HFFc6 (cell line): ENCODE data around the gene PADI4. TPM values are rescaled to one million over a fixed set of nuclear protein-coding genes. Genes with fewer than 3 reads are reported as not detected.

Source experiments
- DNase-seq: peaks from one replicate; pipeline ENCODE4 v3.0.0-alpha.2; 2018
- H3K27ac Mint-ChIP-seq: 2 replicates; pipeline ENCODE4 v1.8.0; 2020; ENCODE audit warnings: mild to moderate bottlenecking, mixed read lengths
- H3K27me3 Mint-ChIP-seq: 2 replicates; pipeline ENCODE4 v1.8.0; 2021; ENCODE audit warnings: mild to moderate bottlenecking, moderate library complexity, mixed read lengths; ENCODE audit not compliant: insufficient read depth
- H3K36me3 Mint-ChIP-seq: 2 replicates; pipeline ENCODE4 v1.8.0; 2021; ENCODE audit warnings: low read depth, mixed read lengths
- H3K4me1 Mint-ChIP-seq: 2 replicates; pipeline ENCODE4 v1.8.0; 2020; ENCODE audit warnings: low read depth, mixed read lengths
- H3K4me3 Mint-ChIP-seq: 2 replicates; pipeline ENCODE4 v1.8.0; 2020; ENCODE audit warnings: mild to moderate bottlenecking, moderate library complexity, mixed read lengths
- H3K9me3 Mint-ChIP-seq: 2 replicates; pipeline ENCODE4 v1.8.0; 2020; ENCODE audit warnings: mild to moderate bottlenecking, mixed read lengths
- total RNA-seq, 6 experiments: library from RNA; stranded (reverse); fragmentation: NEBNext Ultra II Directional; extraction: Animal tissue kit (Norgen Biotek cat#: 25700); gene quantifications; 2 replicates in 1 of 6; 3 replicates in 5 of 6; pipeline ENCODE4 v1.2.3, GENCODE V29; 2021
- TF ChIP-seq, protein P1 (sequence below): fragments of 200-600 bp; sonication (generic); IDR thresholded peaks from 2 replicates; pipeline ENCODE4 v1.5.0; 2021; ENCODE audit warnings: antibody characterized with exemption, mild to moderate bottlenecking

Gene PADI4
- total RNA-seq, 6 experiments from 2014 or later, result not detected

GRCh38 chr1:17306921-17307320 lies 1.1 kb upstream of the PADI4 start:
- H3K27me3 Mint-ChIP-seq, result peaks cover 39% of the 10 kb centered on the region
- peaks cover 4% of the 10 kb centered on the region; the same call in 1 of the 2 replicates for H3K4me1 Mint-ChIP-seq
- peaks cover 5% of the 10 kb centered on the region for H3K9me3 Mint-ChIP-seq
- no peak overlapping the region for H3K4me3 Mint-ChIP-seq
- no peak overlapping the region for H3K27ac Mint-ChIP-seq
- TF ChIP-seq, protein P1, sequence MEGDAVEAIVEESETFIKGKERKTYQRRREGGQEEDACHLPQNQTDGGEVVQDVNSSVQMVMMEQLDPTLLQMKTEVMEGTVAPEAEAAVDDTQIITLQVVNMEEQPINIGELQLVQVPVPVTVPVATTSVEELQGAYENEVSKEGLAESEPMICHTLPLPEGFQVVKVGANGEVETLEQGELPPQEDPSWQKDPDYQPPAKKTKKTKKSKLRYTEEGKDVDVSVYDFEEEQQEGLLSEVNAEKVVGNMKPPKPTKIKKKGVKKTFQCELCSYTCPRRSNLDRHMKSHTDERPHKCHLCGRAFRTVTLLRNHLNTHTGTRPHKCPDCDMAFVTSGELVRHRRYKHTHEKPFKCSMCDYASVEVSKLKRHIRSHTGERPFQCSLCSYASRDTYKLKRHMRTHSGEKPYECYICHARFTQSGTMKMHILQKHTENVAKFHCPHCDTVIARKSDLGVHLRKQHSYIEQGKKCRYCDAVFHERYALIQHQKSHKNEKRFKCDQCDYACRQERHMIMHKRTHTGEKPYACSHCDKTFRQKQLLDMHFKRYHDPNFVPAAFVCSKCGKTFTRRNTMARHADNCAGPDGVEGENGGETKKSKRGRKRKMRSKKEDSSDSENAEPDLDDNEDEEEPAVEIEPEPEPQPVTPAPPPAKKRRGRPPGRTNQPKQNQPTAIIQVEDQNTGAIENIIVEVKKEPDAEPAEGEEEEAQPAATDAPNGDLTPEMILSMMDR, result no peak
- DNase-seq, result no peak
- peaks cover 4% of the 10 kb centered on the region for H3K36me3 Mint-ChIP-seq

- peaks cover 4% of the 10 kb centered on the region; the same call in 1 of the 2 replicates for H3K4me1 Mint-ChIP-seq
Observed at GRCh38 chr1:17307329-17307728, 668 bp upstream of the PADI4 start.

GRCh38 chr1:17308593-17308992 lies 596 bp downstream of the PADI4 start:
- TF ChIP-seq, protein P1, result no peak
- Mint-ChIP-seq H3K9me3 (no peaks in the 10 kb centered on the region), H3K4me1 (peaks cover 4% of the 10 kb centered on the region; the same call in 1 of the 2 replicates), H3K36me3 (no peaks in the 10 kb centered on the region), H3K4me3 (no peak overlapping the region), H3K27me3 (peaks cover 39% of the 10 kb centered on the region), H3K27ac (no peak overlapping the region)
- DNase-seq, result no peak

More at GRCh38 chr1:17307329-17307728, 668 bp upstream of the PADI4 start:
- H3K4me3 Mint-ChIP-seq, result no peak overlapping the region
- H3K27ac Mint-ChIP-seq, result no peak overlapping the region
- TF ChIP-seq, protein P1, result no peak
- DNase-seq, result no peak
- peaks cover under 1% of the 10 kb centered on the region; the same call in 1 of the 2 replicates for H3K36me3 Mint-ChIP-seq
- peaks cover under 1% of the 10 kb centered on the region for H3K9me3 Mint-ChIP-seq
- peaks cover 41% of the 10 kb centered on the region for H3K27me3 Mint-ChIP-seq

- no peaks in the 10 kb centered on the region for H3K36me3 Mint-ChIP-seq
- peaks cover 46% of the 10 kb centered on the region for H3K27me3 Mint-ChIP-seq
- no peak overlapping the region for H3K27ac Mint-ChIP-seq
- no peak overlapping the region for H3K4me3 Mint-ChIP-seq
- peaks cover 1% of the 10 kb centered on the region; the same call in 1 of the 2 replicates for H3K4me1 Mint-ChIP-seq
- no peak for DNase-seq
- H3K9me3 Mint-ChIP-seq, result no peaks in the 10 kb centered on the region
- TF ChIP-seq, protein P1, result no peak
Observed at GRCh38 chr1:17309426-17310067, 1.6 kb downstream of the PADI4 start.

GRCh38 chr1:17310068-17310640 lies 2.2 kb downstream of the PADI4 start:
- H3K27ac Mint-ChIP-seq, result no peak overlapping the region
- H3K9me3 Mint-ChIP-seq, result no peaks in the 10 kb centered on the region
- H3K4me1 Mint-ChIP-seq, result no peaks in the 10 kb centered on the region
- peaks cover 44% of the 10 kb centered on the region for H3K27me3 Mint-ChIP-seq
- no peak overlapping the region for H3K4me3 Mint-ChIP-seq
- DNase-seq, result no peak
- H3K36me3 Mint-ChIP-seq, result no peaks in the 10 kb centered on the region
- TF ChIP-seq, protein P1, result no peak
